ENCODE results near the gene DSTYK.
A peak's percentile ranks its signal among the peaks of the same experiment; 100 is the strongest.

Gene DSTYK

DNA sequence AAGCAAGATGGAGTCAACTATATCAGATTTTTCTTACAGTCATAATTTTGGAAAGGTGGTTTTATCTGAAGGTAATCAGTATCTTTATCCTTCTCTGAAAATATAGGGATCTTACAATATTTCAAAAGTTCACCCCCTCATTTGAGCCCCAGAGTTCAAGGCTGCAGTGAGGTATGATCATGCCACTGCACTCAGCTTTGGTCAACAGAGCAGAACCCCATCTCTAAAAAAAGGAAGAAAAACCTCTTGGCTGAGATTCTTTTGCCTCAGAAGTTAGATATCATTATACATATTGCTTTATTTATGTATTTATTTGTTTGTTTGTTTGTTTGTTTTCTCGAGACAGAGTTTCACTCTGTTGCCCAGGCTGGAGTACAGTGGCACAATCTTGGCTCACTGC lies 78.2 kb downstream of the DSTYK start:
- DNase-seq (ENCODE audit: low read depth in 2 of 3, low spot score in 2 of 3): no peak

DNA sequence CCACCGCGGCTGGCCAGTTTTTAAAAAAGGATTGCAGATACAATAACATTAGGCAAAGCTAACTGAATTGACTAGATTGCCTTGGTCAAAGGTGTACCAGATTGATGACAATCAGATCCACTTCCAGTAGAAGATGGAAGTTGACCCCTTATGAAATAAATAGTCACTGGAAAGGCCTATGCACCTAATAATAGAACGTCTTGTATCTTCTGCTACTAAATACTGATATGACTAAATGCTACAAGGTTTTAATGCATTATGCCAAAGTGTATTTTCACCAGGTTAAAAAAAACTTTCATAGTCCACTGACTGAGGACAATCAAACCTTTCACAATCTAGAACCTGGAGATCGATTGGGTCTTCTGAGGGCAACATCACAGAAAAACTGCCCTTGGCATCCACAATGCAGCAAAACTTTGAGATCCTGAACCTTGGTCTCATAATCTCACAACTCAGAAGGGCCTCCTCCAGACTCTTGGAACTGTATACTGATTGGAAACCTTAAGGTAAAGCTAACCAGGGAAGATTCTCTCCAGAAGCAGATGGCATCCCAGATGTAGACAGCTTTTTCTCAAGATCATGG lies 82.0 kb downstream of the DSTYK start:
- no peak for DNase-seq (ENCODE audit: low read depth in 2 of 3, low spot score in 2 of 3)

DNA sequence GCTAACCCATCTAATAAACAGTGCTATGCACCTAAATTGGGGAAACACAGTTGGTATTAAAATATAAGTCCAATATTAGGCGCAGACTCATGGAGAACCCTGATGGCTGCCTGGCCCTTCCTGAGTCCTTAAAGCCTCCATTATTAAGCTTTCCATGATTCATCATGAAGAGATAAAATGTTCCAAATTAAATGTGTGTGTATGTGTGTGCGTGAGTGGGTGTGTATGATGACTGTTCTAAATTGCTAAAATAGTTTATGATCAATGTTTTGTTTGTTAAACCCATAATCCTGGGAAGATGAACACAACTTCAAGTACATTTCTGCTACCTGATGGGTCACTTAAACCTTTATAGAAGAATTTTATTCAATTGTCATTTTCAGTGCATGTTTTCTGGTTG lies 83.5 kb downstream of the DSTYK start:
- DNase-seq (ENCODE audit: low read depth in 2 of 3, low spot score in 2 of 3): no peak

DNA sequence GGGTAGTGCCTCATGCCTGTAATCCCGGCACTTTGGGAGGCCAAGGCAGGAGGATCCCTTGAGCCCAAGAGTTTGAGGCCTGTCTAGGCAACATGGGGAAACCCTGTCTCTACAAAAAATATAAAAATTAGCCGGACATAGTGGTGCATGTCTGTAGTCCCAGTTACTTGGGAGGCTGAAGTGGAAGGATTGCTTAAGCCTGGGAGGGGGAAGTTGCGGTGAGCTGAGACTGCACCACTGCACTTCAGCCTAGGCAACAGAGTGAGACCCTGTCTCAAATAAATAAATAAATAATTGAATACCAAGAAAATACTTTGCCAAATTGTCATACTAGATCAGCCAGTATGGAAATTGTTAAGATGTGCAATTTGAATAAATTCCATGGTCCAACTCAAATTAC lies 83.9 kb downstream of the DSTYK start:
- DNase-seq (ENCODE audit: low read depth in 2 of 3, low spot score in 2 of 3): no peak

DNA sequence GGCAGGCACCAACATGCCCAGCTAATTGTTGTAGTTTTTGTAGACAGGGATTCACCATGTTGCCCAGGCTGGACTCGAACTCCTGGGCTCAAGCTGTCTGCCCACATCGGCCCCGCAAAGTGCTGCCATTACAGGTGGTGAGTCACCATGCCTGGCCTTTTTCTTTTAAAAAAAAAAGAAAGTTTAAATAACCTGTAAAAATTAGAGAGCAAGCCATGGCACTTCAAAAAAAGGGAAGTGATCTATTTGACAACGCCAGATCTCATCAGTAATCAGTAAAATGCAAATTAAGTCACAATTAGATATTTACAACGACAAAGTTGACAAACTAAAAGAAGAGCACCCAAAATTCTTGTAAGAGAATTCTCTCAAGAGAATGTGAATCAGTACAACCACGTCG lies 86.8 kb downstream of the DSTYK start:
- DNase-seq (ENCODE audit: low read depth in 2 of 3, low spot score in 2 of 3): no peak

DNA sequence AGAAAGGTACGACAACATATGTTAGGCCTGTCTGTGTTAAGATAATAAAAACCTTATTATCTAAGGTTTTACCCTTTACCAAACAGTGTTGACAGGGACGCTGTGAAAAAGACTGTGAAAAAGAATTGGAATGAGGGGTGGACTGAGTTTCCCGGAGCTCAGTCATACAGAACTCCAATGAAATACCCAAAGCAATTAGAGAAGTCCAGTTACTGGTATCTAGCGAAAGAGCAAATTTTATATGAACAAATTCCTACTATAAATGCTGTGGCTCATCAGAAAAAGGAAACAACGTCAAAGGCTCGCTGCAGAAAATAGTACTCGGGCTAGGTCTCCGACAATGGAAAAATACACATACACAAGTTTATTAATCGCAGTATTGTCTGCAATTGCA lies 89.0 kb downstream of the DSTYK start:
- DNase-seq (ENCODE audit: low read depth in 2 of 3, low spot score in 2 of 3): no peak

DNA sequence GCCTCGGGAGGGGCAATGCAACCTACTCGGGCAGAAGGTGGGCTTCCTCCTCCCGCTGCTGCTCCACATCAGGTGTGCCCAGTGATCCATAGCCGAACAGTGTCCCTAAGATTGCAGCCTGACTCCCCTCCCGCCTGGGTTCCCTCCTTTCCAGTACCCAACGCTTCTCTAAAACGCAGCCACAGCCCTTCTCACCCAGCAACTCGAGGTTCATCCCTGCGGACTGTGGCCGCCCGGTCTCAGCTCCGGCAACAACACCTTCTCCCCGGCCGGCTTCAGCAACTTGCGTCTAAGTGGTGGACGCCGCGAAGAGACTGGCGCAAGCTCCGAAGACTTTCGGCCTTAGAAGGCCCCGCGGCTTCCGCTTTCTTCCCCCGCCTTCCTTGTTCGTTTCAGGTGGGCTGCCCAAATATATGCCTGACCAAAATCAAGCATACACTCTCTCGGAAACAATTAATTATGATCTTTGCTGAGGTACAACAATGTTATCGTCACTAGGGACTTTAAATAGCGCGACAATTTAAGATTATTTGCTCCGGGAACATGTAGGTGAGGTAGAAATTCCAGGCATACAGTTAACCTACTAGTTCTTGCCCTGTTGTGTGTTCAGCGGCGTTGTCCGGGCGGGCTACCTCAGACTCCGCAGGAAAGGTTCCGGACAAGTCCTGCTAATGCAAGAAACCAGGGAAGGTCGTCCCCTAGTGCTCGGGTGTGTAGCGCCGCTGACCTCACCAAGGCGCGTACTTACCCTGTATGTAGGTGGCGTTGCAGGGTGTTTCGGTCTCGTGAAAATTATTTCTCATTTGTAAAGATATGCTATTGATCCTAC lies 89.6 kb downstream of the DSTYK start, which contains the start of gene RBBP5:
TSS of gene RBBP5 (minus strand) at position 319 of the 829 bp plus-strand sequence. CDS start at position 214, 105 bp downstream.
- peak; percentile 84 to 89 (median 87) for DNase-seq (ENCODE audit: low read depth in 2 of 3, low spot score in 2 of 3)

DNA sequence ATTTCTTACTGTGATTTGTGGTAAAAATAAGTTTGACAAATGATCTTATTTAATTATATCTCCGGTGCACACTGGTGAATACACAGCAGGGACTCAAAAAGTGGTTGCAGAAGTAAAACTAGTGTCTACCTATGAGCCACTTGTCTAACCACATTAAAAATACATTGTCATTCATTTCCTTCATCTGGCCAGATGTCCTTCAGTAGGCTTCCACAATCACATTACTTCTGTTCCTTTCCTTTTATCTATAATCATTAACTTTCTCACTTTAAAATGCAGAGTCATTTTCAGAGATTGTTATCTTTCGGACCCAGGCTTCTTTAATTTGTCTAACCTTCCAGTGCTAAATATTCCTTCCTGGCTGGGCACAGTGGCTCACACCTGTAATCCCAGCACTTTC lies 92.8 kb downstream of the DSTYK start:
- DNase-seq (ENCODE audit: low read depth in 2 of 3, low spot score in 2 of 3): no peak

DNA sequence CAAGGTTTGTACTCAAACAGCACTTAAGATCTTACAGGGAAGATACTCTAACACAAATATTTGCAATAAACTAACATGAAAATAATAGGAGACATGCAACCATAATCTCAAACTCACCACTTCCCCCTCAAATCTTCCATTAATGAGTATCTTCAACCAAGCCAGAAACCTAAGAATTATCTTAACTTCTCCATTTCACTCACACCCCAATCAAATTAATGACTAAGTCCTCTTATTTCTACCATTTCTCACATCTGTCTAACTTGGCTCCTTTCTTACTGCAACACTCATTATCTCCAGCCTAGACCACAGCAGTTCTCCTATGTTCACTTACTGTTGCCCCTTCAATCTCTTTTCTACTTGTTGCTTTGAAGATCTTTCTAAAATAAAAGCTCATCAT lies 100.1 kb downstream of the DSTYK start:
- DNase-seq (ENCODE audit: low read depth in 2 of 3, low spot score in 2 of 3): no peak

DNA sequence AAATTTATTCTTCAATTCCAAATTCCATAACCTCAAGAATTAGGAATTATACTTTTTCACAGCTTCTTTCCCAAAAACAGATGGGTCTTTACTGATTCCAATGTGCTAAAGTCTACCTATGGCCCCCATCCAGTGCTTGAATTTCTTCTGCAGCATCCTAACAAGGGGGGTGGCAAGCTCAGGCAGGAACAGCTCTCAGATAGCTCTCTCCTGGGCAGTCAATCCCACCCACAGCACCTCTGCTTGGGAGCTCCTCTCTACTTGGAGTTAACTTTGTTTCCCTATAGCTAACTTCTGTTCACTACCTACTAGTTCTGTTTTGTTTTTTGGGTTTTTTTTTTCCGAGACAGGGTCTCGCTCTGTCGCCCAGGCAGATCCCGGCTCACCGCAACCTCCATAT lies 101.8 kb downstream of the DSTYK start:
- DNase-seq (ENCODE audit: low read depth in 2 of 3, low spot score in 2 of 3): no peak

DNA sequence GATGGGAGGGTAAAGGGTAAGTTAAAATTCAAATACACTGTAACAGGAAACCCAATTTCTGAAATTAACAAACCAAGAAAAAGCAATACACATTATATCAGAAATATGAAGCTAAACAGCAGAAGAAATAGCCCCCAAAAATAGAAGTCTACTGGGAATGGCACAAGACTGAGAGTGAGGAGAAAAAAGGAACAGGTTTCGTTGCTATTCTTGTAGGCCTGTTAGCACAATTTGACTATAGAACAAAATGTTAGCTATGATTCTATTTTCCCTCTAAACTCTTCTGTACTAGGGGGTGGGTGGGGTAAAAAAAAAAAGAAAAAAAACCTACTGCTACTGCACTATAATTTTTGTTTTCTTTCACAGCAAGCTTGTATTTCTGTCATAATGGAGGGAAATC lies 102.2 kb downstream of the DSTYK start:
- no peak for DNase-seq (ENCODE audit: low read depth in 2 of 3, low spot score in 2 of 3)

DNA sequence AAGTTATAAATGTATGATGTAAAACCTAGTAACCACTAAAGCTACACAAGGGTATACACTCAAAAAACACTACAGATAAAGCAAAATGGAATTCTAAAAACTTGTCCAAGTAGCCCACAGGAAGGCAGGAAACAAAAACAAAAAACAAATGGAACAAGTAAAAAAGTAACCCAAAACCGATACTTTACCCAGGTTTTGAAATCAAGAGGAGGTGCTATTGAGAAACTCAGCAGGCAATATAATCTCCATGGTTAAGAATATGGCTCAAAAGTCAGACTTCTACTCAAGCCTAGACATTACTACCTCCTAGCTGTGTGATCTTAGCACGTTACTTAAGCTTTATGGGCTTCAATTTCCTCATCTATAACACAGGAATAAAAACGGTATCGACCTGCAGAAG lies 103.0 kb downstream of the DSTYK start:
- no peak for DNase-seq (ENCODE audit: low read depth in 2 of 3, low spot score in 2 of 3)

DNA sequence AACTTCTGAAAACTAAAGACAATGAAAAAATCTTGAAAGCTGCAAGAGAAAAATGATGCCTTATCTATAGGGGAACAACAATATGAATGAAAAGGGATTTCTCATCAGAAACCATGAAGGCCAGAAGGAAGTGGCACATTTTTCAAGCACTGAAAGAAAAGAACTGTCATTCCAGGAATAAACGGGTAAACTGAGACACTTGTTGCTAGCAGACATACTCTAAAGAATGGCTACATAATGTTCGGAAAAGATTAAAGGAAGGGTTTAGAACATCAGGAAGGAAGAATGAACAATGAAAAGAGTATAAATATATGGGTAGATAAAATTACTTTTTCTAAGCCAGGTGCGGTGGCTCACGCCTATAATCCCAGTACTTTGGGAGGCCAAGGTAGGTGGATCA lies 104.2 kb downstream of the DSTYK start:
- no peak for DNase-seq (ENCODE audit: low read depth in 2 of 3, low spot score in 2 of 3)

DNA sequence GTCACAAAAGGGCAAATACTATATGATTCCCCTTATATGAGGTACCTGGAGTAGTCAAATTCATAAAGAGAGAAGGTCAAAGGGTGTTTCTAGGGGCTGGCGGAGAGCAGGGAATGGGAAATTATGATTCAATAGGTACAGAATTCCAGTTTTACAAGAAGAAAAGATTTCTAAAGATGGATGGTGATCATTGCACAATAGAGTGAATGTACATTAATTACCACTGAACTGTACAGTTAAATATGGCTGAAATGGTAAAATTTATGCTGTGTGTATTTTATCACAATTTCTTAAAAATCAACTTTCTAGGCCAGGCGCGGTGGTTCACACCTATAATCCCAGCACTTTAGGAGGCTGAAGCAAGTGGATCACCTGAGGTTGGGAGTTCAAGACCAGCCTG lies 109.1 kb downstream of the DSTYK start:
- DNase-seq (ENCODE audit: low read depth in 2 of 3, low spot score in 2 of 3): no peak

DNA sequence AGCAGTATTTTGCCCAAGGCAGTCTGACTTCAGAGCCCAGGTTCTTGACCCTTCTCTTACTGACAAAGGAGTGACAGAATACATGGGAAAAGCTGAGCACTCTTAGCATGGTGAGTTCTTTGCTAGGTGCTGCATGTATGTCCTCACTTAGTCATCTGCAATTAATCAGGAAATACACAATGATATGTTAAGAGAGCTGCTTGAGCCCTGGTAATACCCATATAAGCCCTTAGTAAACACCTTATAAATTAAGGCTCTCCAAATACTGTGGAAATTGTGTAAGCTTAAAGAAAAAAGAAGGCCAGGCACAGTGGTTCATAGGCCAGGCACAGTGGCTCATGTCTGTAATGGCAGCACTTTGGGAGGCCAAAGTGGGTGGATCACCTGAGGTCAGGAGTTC lies 113.3 kb downstream of the DSTYK start:
- DNase-seq (ENCODE audit: low read depth in 2 of 3, low spot score in 2 of 3): no peak

DNA sequence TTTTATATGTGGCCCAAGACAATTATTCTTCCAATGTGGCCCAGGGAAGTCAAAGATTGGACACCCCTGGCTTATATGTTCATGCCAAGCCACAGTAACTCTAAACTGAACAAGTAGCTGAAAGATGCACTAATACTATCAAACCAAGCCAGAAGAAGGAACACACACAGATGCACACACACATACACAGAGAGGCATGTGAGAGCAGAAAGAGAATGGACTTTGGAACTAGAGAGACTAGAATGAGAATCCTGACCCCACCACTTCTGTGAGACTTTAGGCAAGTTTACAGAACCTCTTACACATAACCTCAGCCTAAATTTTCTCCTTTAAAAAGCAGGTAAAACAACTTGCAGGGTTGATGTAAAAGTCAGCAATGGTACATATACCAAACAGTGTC lies 116.1 kb downstream of the DSTYK start:
- no peak for DNase-seq (ENCODE audit: low read depth in 2 of 3, low spot score in 2 of 3)
